Neural cell (in vitro differentiated cells): ENCODE data around the gene ATP2B2. TPM values are rescaled to one million over a fixed set of nuclear protein-coding genes. Genes with fewer than 3 reads are reported as not detected.

Experiments used
- H2AFZ ChIP-seq: fragments of 200-600, 300-800 bp; sonication (generic), shearing (Covaris generic); 2 replicates; pipeline ENCODE4 v1.6.0; 2014; ENCODE audit warnings: low read depth, mild to moderate bottlenecking, antibody characterized with exemption, low read length, moderate library complexity
- H3F3A ChIP-seq: fragments of 200-600 bp; shearing (Covaris generic); 2 replicates; pipeline ENCODE4 v1.6.1; 2016; ENCODE audit warnings: mild to moderate bottlenecking, moderate library complexity, mixed read lengths, antibody characterized with exemption, low read length; ENCODE audit not compliant: insufficient read depth, poor library complexity, severe bottlenecking
- H3K27ac ChIP-seq: fragments of 200-600, 300-800 bp; sonication (generic), shearing (Covaris generic); 2 replicates; pipeline ENCODE4 v1.5.1; 2014; ENCODE audit warnings: mild to moderate bottlenecking, low read length, moderate library complexity
- H3K27me3 ChIP-seq: fragments of 300-800, 200-600 bp; sonication (generic), shearing (Covaris generic); 2 replicates; pipeline ENCODE4 v1.6.0; 2014; ENCODE audit warnings: mild to moderate bottlenecking, low read depth, low read length, moderate library complexity; ENCODE audit not compliant: insufficient read depth
- H3K36me3 ChIP-seq: fragments of 300-800, 200-600 bp; sonication (generic), shearing (Covaris generic); 2 replicates; pipeline ENCODE4 v1.5.1; 2014; ENCODE audit warnings: mild to moderate bottlenecking, antibody characterized with exemption, low read length, moderate library complexity; ENCODE audit not compliant: insufficient read depth
- H3K4me2 ChIP-seq: fragments of 300-800, 200-600 bp; sonication (generic), shearing (Covaris generic); 2 replicates; pipeline ENCODE4 v1.6.0; 2014; ENCODE audit warnings: mild to moderate bottlenecking, low read length
- H3K4me3 ChIP-seq: fragments of 300-800, 200-600 bp; sonication (generic), shearing (Covaris generic); 2 replicates; pipeline ENCODE4 v1.5.1; 2014; ENCODE audit warnings: mild to moderate bottlenecking, low read length, moderate library complexity
- H3K79me2 ChIP-seq: fragments of 200-600 bp; shearing (Covaris generic); replicated peaks from 2 replicates; pipeline ENCODE4 v1.6.0; 2014; ENCODE audit warnings: mild to moderate bottlenecking, low read length, moderate library complexity; ENCODE audit not compliant: insufficient read depth
- H3K9ac ChIP-seq: fragments of 300-800, 200-600 bp; sonication (generic), shearing (Covaris generic); 2 replicates; pipeline ENCODE4 v1.6.1; 2016; ENCODE audit warnings: mild to moderate bottlenecking, low read length, mixed read lengths
- H3K9me2 ChIP-seq: fragments of 200-600 bp; shearing (Covaris generic); 2 replicates; pipeline ENCODE4 v1.6.1; 2016; ENCODE audit warnings: mild to moderate bottlenecking, low read length, mixed read lengths; ENCODE audit not compliant: insufficient read depth
- H3K9me3 ChIP-seq: fragments of 200-600, 300-800 bp; sonication (generic), shearing (Covaris generic); 2 replicates; pipeline ENCODE4 v1.6.1; 2016; ENCODE audit warnings: mild to moderate bottlenecking, mixed run types, low read length, moderate library complexity, mixed read lengths
- H4K20me1 ChIP-seq: fragments of 200-600 bp; shearing (Covaris generic); 2 replicates; pipeline ENCODE4 v1.6.1; 2016; ENCODE audit warnings: mild to moderate bottlenecking, mixed run types; ENCODE audit not compliant: insufficient read depth
- EP300 ChIP-seq: fragments of 450-650 bp; conservative IDR thresholded peaks from 2 replicates; pipeline ENCODE4 v1.6.1; 2014; ENCODE audit warnings: antibody characterized with exemption, mild to moderate bottlenecking, moderate library complexity; ENCODE audit not compliant: poor library complexity, severe bottlenecking
- EZH2 ChIP-seq: fragments of 200-600, 300-800 bp; shearing (Covaris generic), sonication (generic); IDR thresholded peaks from 2 replicates; pipeline ENCODE4 v1.6.1; 2014; ENCODE audit warnings: antibody characterized with exemption, low read length, borderline replicate concordance, mild to moderate bottlenecking; ENCODE audit not compliant: insufficient read depth, poor library complexity, severe bottlenecking
- MXI1 ChIP-seq: fragments of 450-650 bp; conservative IDR thresholded peaks from 2 replicates; pipeline ENCODE4 v1.6.1; 2014; ENCODE audit warnings: antibody characterized with exemption, mild to moderate bottlenecking; ENCODE audit not compliant: poor library complexity, severe bottlenecking
- POLR2AphosphoS5 ChIP-seq: IDR thresholded peaks from 2 replicates; pipeline ENCODE4 v1.6.1; 2012
- RAD21 ChIP-seq: fragments of 450-650 bp; conservative IDR thresholded peaks from 2 replicates; pipeline ENCODE4 v1.6.1; 2014; ENCODE audit warnings: antibody characterized with exemption, mild to moderate bottlenecking, moderate library complexity
- SMC3 ChIP-seq: fragments of 450-650 bp; conservative IDR thresholded peaks from 2 replicates; pipeline ENCODE4 v1.6.1; 2014; ENCODE audit warnings: antibody characterized with exemption, mild to moderate bottlenecking, moderate library complexity; ENCODE audit not compliant: poor library complexity
- TAF1 ChIP-seq: IDR thresholded peaks from 2 replicates; pipeline ENCODE4 v1.6.1; 2012; ENCODE audit warnings: low read depth
- polyA plus RNA-seq: library from polyadenylated mRNA; depleted of rRNA; stranded (reverse); fragments of >200 nt; gene quantifications from 2 replicates; pipeline ENCODE4 v1.2.3, GENCODE V29; 2014
- TF ChIP-seq, protein P1 (sequence below): fragments of 450-650 bp; IDR thresholded peaks from 2 replicates; pipeline ENCODE4 v1.5.1; 2014; ENCODE audit warnings: antibody characterized with exemption, mild to moderate bottlenecking, moderate library complexity; ENCODE audit not compliant: poor library complexity, severe bottlenecking
- TF ChIP-seq, protein P2 (sequence below): IDR thresholded peaks from 2 replicates; pipeline ENCODE4 v1.6.1; 2012; ENCODE audit warnings: borderline replicate concordance

Gene ATP2B2
- polyA plus RNA-seq, 1 donor from 2014 or later: 8.3 TPM

DNA sequence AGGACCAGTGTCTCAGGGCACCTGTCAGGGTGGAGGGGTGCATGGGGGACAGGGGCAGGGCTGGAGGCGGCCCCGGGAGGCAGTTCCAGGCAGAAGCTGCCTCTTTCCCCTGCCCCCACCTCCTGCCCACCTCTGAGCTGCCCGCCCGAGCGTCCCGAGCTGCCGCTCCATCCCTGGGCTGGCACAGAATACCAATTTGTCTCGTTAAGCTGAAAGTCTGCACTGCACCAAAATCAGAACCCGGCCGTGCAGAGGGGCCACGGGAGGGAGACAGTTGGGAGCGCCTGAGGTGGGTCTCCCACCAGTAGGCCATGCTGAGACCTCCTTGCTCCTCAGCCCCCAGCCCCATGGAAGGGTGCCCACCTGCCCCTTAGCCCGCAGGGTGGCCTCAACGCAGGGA is 1.3 kb upstream of the ATP2B2 start:
- TF ChIP-seq MXI1 (no peak), EP300 (no peak), TAF1 (no peak), SMC3 (no peak), RAD21 (no peak), EZH2 (no peak), POLR2AphosphoS5 (no peak)
- TF ChIP-seq, protein P1, sequence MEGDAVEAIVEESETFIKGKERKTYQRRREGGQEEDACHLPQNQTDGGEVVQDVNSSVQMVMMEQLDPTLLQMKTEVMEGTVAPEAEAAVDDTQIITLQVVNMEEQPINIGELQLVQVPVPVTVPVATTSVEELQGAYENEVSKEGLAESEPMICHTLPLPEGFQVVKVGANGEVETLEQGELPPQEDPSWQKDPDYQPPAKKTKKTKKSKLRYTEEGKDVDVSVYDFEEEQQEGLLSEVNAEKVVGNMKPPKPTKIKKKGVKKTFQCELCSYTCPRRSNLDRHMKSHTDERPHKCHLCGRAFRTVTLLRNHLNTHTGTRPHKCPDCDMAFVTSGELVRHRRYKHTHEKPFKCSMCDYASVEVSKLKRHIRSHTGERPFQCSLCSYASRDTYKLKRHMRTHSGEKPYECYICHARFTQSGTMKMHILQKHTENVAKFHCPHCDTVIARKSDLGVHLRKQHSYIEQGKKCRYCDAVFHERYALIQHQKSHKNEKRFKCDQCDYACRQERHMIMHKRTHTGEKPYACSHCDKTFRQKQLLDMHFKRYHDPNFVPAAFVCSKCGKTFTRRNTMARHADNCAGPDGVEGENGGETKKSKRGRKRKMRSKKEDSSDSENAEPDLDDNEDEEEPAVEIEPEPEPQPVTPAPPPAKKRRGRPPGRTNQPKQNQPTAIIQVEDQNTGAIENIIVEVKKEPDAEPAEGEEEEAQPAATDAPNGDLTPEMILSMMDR: no peak
- TF ChIP-seq, protein P2, sequence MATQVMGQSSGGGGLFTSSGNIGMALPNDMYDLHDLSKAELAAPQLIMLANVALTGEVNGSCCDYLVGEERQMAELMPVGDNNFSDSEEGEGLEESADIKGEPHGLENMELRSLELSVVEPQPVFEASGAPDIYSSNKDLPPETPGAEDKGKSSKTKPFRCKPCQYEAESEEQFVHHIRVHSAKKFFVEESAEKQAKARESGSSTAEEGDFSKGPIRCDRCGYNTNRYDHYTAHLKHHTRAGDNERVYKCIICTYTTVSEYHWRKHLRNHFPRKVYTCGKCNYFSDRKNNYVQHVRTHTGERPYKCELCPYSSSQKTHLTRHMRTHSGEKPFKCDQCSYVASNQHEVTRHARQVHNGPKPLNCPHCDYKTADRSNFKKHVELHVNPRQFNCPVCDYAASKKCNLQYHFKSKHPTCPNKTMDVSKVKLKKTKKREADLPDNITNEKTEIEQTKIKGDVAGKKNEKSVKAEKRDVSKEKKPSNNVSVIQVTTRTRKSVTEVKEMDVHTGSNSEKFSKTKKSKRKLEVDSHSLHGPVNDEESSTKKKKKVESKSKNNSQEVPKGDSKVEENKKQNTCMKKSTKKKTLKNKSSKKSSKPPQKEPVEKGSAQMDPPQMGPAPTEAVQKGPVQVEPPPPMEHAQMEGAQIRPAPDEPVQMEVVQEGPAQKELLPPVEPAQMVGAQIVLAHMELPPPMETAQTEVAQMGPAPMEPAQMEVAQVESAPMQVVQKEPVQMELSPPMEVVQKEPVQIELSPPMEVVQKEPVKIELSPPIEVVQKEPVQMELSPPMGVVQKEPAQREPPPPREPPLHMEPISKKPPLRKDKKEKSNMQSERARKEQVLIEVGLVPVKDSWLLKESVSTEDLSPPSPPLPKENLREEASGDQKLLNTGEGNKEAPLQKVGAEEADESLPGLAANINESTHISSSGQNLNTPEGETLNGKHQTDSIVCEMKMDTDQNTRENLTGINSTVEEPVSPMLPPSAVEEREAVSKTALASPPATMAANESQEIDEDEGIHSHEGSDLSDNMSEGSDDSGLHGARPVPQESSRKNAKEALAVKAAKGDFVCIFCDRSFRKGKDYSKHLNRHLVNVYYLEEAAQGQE: no peak
- Histone ChIP-seq H3K79me2 (no peaks in the 10 kb centered on the region), H3K27ac (no peak overlapping the region), H3K36me3 (no peaks in the 10 kb centered on the region), H2AFZ (no peak overlapping the region), H3K27me3 (no peaks in the 10 kb centered on the region), H3K9me3 (no peaks in the 10 kb centered on the region), H3K9ac (peak overlapping the region; percentile 3), H4K20me1 (no peaks in the 10 kb centered on the region), H3K9me2 (no peaks in the 10 kb centered on the region), H3F3A (no peaks in the 10 kb centered on the region), H3K4me2 (no peak overlapping the region), H3K4me3 (no peak overlapping the region)

DNA sequence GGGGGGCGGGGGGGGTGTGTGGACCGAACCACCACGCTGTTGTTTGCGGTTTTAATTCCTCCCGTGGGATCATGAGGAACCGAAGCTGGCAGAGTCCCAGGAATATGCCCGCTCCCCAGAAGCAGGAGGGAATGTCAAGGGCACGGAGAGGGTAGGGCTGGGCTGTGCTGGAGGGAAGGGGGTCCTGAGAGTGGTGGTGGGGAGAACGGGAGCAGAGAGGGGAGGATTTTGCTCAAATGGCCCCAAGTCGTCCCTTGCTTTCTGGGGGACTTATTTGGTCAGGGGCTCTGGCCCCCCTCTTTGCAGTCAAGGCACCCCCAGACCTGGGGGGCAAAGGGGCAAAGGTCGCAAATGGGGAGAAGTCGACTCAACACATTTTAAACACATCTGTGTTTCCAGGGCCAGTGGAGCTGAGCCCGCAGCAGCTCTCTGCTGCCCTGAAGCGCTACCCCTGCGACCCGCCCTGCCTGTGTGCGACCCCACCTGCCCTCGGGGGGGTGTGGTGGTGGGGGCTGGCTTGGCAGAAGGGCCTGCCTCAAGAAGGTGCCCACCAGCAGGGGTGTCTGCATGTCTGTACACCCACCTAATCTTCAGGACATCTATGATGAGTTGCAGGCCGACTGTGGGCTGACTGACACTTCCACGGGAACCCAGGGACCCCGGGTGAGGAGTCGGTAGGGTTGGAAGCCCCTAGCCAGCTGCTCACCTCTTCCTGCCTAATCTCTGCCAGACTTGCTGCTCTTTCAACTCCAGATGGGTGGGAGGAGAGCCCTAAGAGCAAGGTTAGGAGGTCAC is 602 bp upstream of the ATP2B2 start:
- Histone ChIP-seq H3K79me2 (no peaks in the 10 kb centered on the region), H3K27me3 (no peaks in the 10 kb centered on the region), H3K9me3 (no peaks in the 10 kb centered on the region), H4K20me1 (no peaks in the 10 kb centered on the region), H3K4me3 (peak overlapping the region; percentile 68), H3K36me3 (no peaks in the 10 kb centered on the region), H3F3A (no peaks in the 10 kb centered on the region), H3K9me2 (no peaks in the 10 kb centered on the region), H3K9ac (peak overlapping the region; percentile 70), H3K4me2 (no peak overlapping the region), H3K27ac (peak overlapping the region; percentile 20), H2AFZ (no peak overlapping the region)
- no peak for TF ChIP-seq EP300
- TF ChIP-seq RAD21: no peak
- TF ChIP-seq EZH2: no peak
- TF ChIP-seq SMC3: no peak
- TF ChIP-seq TAF1: no peak
- TF ChIP-seq POLR2AphosphoS5: no peak
- TF ChIP-seq MXI1: no peak
- TF ChIP-seq, protein P2: no peak
- TF ChIP-seq, protein P1: no peak
